HG03135 (cell line): ENCODE data around the gene EIF5A.

Experiments
- ATAC-seq: cut with Tn5 transposase; IDR thresholded peaks from one replicate; pipeline ENCODE4 v1.9.1; 2021; ENCODE audit warnings: mild to moderate bottlenecking, moderate library complexity; ENCODE audit not compliant: unreplicated experiment

Gene EIF5A

GRCh38 chr17:7284911-7285310 is 22.5 kb upstream of the EIF5A start:
- no peak for ATAC-seq

GRCh38 chr17:7285679-7286078 is 21.7 kb upstream of the EIF5A start:
- no peak for ATAC-seq

GRCh38 chr17:7289256-7290032 is 18.0 kb upstream of the EIF5A start:
- ATAC-seq = no peak

- no peak for ATAC-seq
These were observed 17.3 kb upstream of the EIF5A start for GRCh38 chr17:7290166-7290565.

GRCh38 chr17:7290685-7291084 is 16.7 kb upstream of the EIF5A start:
- ATAC-seq = no peak

- ATAC-seq = no peak
These were observed 15.2 kb upstream of the EIF5A start for GRCh38 chr17:7292194-7292593.

- ATAC-seq = no peak
These were observed 14.7 kb upstream of the EIF5A start for GRCh38 chr17:7292729-7293128.

GRCh38 chr17:7293159-7293558 is 14.3 kb upstream of the EIF5A start:
- ATAC-seq = no peak

- no peak for ATAC-seq
These were observed 13.4 kb upstream of the EIF5A start for GRCh38 chr17:7293816-7294613.

GRCh38 chr17:7294614-7295153 is 12.7 kb upstream of the EIF5A start, which contains the start of gene YBX2:
Gene YBX2, minus strand, starts transcription at chr17:7294639. Its CDS starts 139 bp downstream, at chr17:7294500.
- no peak for ATAC-seq

- no peak for ATAC-seq
These were observed 11.9 kb upstream of the EIF5A start for GRCh38 chr17:7295230-7296180.

- ATAC-seq = no peak
These were observed 11.1 kb upstream of the EIF5A start for GRCh38 chr17:7296189-7296861.

- no peak for ATAC-seq
These were observed 3.2 kb upstream of the EIF5A start for GRCh38 chr17:7304179-7304578.

- no peak for ATAC-seq
These were observed 527 bp downstream of the EIF5A start for GRCh38 chr17:7307686-7308624.

- ATAC-seq = no peak
These were observed 1.4 kb downstream of the EIF5A start for GRCh38 chr17:7308625-7309433.

GRCh38 chr17:7309628-7310027 is 2.2 kb downstream of the EIF5A start:
- no peak for ATAC-seq

- ATAC-seq = no peak
These were observed 3.8 kb downstream of the EIF5A start for GRCh38 chr17:7311110-7311705.
